Measurements from ENCODE around the gene EIF2B2. TPM values are rescaled to one million over a fixed set of nuclear protein-coding genes. Genes with fewer than 3 reads are reported as not detected.

EIF2B2 gene
- total RNA-seq, 2 donors from 2014 or later, result 27.4 to 44.3 TPM

DNA sequence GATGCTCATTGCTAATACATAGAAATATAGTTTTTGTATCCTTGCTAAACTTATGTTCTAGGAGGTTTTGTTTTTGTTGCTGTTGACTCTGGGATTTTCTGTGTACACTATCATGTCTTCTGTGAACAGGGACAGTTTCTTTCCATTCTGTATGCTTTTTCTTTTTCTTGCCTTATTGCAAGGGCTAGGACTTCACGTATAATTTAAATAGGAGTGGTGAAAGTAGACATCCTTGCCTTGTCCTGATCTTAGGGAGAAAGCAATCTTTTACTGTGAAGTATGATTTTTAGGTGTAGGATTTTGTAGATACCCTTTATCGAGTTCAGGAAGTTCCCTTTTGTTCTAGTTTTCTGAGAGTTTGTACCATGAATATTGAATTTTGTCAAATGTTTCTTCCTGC, 1.5 kb upstream of the EIF2B2 start:
- Mint-ChIP-seq H3K4me3 (peak overlapping the region; percentile 13), H3K27ac (peak overlapping the region; percentile 99), H3K27me3 (no peaks in the 10 kb centered on the region), H3K36me3 (ENCODE audit: low read depth) (peaks cover 37% of the 10 kb centered on the region), H3K9me3 (no peaks in the 10 kb centered on the region), H3K4me1 (peaks cover 20% of the 10 kb centered on the region)
- no peak for ATAC-seq (replicated peaks)

DNA sequence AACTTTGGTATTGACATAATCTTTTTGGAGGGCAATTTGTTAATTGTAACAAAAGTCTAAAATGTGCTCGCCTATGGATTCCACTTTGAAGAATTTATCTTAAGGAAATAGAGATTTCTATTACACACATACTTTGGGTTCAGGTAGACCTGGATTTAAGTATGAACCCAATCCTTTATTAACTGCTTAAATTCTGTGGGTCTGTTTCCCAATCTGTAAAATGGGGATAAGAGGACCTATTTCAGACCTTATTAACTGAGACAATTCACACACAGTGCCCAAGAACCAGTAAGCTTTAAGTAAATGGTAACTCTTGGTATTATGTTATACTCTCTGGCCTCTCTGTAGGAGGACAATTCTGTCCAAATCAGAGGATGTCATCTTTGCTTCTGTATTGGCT, 822 bp upstream of the EIF2B2 start:
- Mint-ChIP-seq H3K27ac (peak overlapping the region; percentile 99), H3K4me3 (peak overlapping the region; percentile 96), H3K27me3 (no peaks in the 10 kb centered on the region), H3K4me1 (peaks cover 20% of the 10 kb centered on the region), H3K36me3 (ENCODE audit: low read depth) (peaks cover 43% of the 10 kb centered on the region), H3K9me3 (no peaks in the 10 kb centered on the region)
- ATAC-seq (replicated peaks), result no peak

DNA sequence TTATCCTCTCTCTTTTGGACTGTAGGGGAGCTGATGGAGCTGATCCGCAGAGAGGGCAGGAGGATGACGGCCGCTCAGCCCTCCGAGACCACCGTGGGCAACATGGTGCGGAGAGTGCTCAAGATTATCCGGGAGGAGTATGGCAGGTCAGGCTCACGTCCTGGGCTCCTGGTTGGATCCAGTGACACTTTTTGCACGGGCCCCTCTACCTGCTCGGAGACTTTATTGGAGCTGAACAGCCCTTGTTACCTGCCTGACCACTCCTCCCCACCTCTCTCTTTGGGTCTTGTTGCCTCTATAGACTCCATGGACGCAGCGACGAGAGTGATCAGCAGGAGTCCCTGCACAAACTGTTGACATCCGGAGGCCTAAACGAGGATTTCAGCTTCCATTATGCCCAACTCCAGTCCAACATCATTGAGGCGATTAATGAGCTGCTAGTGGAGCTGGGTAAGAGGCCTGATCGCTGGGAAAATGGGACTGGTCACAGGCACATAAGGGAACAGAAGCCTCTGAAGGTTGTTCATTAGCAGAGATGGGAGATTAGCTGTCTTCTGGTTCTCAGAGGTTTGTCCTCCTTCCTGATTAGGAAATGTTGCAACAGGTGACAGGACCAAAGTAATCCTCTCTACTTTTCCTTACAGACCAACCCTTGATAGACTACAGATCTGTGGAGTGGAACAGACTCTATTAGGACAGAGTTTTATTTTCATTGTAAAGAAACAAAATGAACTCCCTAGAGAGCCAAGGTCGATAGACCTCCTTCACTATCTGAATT, 718 bp downstream of the EIF2B2 start:
- ATAC-seq (replicated peaks), result no peak
- Mint-ChIP-seq H3K4me3 (peak overlapping the region; percentile 96), H3K27ac (peak overlapping the region; percentile 99), H3K4me1 (peaks cover 20% of the 10 kb centered on the region), H3K36me3 (ENCODE audit: low read depth) (peaks cover 59% of the 10 kb centered on the region), H3K27me3 (no peaks in the 10 kb centered on the region), H3K9me3 (no peaks in the 10 kb centered on the region)

DNA sequence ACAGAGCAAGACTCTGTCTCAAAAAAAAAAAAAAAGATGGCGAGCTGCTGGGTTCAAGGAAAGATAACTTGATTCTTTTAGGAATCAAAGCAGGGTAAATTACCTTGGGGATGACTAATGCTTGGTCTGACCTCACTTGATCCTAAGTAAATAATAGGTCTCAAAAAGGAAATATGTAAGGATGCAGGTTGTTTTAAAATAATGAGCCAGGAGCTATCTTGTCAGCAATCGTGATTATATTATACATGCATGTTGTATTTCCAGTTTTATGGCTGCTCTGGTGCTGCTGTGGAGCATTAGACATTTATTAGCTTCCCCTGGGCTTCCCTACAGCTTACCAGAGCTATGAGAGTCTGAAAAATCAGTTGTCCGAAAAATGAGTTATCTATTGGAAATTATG, 2.6 kb downstream of the EIF2B2 start:
- Mint-ChIP-seq H3K36me3 (ENCODE audit: low read depth) (peaks cover 78% of the 10 kb centered on the region), H3K27ac (peak overlapping the region; percentile 99), H3K4me1 (peaks cover 20% of the 10 kb centered on the region), H3K9me3 (no peaks in the 10 kb centered on the region), H3K27me3 (no peaks in the 10 kb centered on the region), H3K4me3 (no peak overlapping the region)
- ATAC-seq (replicated peaks), result no peak

DNA sequence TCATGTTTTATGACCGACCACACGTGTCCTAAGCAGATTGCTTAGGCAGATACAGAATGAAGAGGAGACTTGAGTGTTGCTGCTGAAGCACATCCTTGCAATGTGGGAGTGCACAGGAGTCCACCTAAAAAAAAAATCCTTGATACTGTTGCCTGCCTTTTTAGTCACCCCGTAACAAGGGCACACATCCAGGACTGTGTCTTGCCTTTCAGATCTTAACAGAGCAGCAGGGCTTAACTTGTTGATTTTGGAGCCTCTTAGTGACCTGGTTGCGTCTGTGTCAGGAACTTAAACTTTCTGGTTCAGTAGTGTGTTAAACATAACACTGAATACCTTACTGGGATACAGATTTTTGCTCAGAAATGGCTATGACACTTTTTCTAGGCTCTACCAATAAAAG, 6.5 kb downstream of the EIF2B2 start:
- Mint-ChIP-seq H3K4me3 (no peak overlapping the region), H3K27ac (peak overlapping the region; percentile 28), H3K36me3 (ENCODE audit: low read depth) (peaks cover 97% of the 10 kb centered on the region), H3K4me1 (peaks cover 24% of the 10 kb centered on the region), H3K27me3 (no peaks in the 10 kb centered on the region), H3K9me3 (no peaks in the 10 kb centered on the region)
- no peak for ATAC-seq (replicated peaks)

DNA sequence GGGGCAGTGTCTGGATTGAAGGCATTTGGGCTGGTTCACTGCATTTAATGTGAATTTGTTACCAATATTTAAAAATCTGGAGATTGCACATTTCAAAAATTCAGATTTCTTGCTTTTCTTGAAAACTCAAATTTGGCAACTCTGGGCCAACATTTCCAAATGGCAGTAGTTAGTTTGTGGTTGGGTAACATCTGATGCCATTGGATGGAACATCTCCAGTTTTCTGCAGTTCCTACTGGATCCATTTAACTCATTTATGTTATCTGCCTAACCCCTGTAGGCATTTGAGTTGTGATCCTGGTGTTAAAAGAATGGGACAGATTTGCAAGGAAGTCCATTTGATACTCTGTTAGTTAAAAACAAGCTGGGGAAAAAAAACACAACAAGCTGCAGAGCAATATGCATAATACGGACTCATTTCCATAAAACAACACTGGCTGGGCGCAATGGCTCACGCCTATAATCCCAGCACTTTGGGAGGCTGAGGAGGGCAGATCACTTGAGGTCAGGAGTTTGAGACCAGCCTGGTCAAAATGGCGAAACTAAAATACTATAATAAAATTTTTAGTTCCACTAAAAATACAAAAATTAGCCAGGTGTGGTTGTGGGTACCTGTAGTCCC, 7.9 kb downstream of the EIF2B2 start:
- peaks cover 94% of the 10 kb centered on the region for H3K36me3 Mint-ChIP-seq (ENCODE audit: low read depth)

DNA sequence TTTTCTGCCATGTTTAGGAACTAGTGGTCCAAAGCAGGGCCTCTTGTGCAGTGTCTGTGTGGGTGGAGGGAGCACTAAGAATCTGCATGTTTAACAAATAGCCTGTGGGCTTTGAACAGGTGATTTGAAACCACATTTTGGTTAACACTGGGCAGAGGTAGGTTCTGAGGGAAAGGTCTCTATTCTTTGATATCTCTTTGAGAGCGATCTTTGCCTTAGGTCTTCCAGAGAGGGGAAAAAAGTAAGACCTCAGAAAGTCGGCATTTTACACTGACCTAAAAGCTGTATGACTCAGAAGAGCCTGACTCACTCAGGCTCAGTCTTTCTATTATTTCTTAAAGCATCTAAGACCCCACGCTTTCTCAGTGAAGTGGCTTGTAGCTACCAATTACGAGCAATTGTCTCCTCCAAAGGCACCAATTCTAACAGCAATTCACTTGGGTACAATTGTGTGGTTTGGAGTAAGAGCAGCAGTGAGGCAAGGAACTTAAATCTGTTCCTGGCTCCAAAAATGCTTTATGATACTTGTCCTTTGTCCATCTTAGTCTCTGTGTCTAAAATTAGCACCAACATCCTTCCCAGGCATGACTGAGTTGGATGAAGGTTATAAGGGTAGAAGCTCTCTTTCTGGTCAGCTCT, 8.8 kb downstream of the EIF2B2 start:
- Mint-ChIP-seq H3K27me3 (no peaks in the 10 kb centered on the region), H3K4me3 (peak overlapping the region; percentile 11), H3K9me3 (no peaks in the 10 kb centered on the region), H3K4me1 (peaks cover 14% of the 10 kb centered on the region), H3K36me3 (ENCODE audit: low read depth) (peaks cover 94% of the 10 kb centered on the region), H3K27ac (peak overlapping the region; percentile 20)
- ATAC-seq (replicated peaks), result peak; percentile 96

More for the DNA sequence above, 7.9 kb downstream of the EIF2B2 start:
- H3K27me3 Mint-ChIP-seq, result no peaks in the 10 kb centered on the region
- ATAC-seq (replicated peaks), result no peak
- H3K4me3 Mint-ChIP-seq, result no peak overlapping the region
- no peaks in the 10 kb centered on the region for H3K9me3 Mint-ChIP-seq
- peaks cover 14% of the 10 kb centered on the region for H3K4me1 Mint-ChIP-seq
- H3K27ac Mint-ChIP-seq, result peak overlapping the region; percentile 20

DNA sequence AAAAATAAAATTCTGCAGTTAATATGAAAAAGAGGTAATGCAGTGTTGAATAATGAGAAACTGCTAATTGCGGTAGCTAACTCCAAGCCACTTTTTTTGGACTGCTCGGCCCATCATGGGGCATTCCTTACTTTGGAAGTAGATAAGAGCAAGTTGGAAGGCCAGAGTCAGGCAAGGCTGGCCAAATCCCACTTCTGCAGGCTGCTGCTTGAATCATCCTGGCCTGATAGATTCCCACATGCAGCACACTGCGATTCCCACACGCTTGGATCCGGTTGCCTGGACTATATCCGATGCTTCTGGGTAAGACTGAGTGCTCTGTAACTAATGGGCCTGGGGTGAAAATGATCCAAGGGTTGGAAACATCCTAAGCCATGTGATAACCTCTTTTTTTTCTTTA, 10.6 kb downstream of the EIF2B2 start:
- ATAC-seq (replicated peaks), result no peak
- peaks cover 94% of the 10 kb centered on the region for H3K36me3 Mint-ChIP-seq (ENCODE audit: low read depth)
- no peak overlapping the region for H3K4me3 Mint-ChIP-seq
- H3K9me3 Mint-ChIP-seq, result no peaks in the 10 kb centered on the region
- no peaks in the 10 kb centered on the region for H3K27me3 Mint-ChIP-seq
- peaks cover 14% of the 10 kb centered on the region for H3K4me1 Mint-ChIP-seq
- no peak overlapping the region for H3K27ac Mint-ChIP-seq

DNA sequence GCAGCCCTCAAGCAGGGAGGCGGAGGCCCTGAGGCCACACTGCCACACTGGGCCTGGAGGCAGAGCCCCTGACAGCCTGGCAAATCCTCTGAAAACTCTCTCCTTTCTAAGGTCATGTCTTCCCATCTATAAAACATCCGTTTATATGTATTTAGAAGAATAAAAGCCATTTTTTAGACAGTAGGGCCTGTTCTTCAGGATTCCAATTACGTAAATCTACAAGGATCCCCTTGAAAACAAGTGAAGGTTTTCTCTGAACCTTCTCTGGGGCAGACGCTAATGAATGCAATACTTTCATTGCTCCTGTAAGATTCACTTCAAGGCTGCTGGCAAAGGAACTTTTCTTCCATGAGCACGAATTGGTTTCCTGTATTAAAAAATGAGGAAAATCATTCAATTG, 12.8 kb downstream of the EIF2B2 start:
- Mint-ChIP-seq H3K27ac (no peak overlapping the region), H3K9me3 (no peaks in the 10 kb centered on the region), H3K27me3 (no peaks in the 10 kb centered on the region), H3K4me1 (peaks cover 14% of the 10 kb centered on the region), H3K4me3 (no peak overlapping the region), H3K36me3 (ENCODE audit: low read depth) (peaks cover 94% of the 10 kb centered on the region)
- ATAC-seq (replicated peaks), result no peak

DNA sequence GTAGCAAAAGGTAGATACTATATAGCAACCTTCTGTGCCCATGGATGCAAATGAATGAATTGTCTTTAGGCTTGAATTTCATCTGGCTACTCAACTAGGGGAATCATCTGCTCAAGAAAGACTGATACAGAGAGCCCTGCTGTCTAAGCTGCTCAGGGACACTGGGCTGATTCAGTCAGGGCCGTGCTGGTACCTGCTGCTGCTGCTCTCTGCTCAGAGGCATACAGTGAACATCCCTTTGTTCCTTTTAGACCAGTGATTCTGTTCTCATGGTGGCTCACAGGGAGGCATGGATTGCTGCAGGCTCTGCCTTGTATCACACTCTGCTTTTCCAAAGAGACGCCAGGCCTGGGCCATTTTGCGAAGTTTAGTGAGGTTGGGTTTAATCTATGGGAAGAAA, 14.1 kb downstream of the EIF2B2 start:
- H3K4me1 Mint-ChIP-seq, result peaks cover 7% of the 10 kb centered on the region
- H3K4me3 Mint-ChIP-seq, result no peak overlapping the region
- ATAC-seq (replicated peaks), result no peak
- peaks cover 96% of the 10 kb centered on the region for H3K36me3 Mint-ChIP-seq (ENCODE audit: low read depth)
- H3K27ac Mint-ChIP-seq, result no peak overlapping the region
- no peaks in the 10 kb centered on the region for H3K9me3 Mint-ChIP-seq
- H3K27me3 Mint-ChIP-seq, result no peaks in the 10 kb centered on the region

DNA sequence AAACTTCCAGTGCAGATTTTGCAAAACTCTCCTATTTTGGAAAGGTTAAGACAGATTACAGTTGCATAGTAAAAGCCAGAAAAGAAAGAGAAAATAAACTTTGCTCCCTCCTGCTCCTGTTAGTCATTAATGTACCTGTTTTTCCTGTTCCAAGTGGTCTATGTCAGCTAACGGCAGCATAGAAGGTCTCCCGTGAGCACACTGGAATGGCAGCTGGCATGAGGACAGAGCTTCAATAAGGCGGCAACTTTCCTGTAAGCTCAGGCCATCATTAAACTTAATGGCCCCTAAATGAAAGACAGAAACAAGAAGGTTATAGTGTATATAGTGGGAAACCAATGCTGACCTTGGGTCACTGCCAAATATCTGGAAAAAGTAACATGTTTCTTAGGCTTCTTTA, 16.0 kb downstream of the EIF2B2 start:
- Mint-ChIP-seq H3K27me3 (no peaks in the 10 kb centered on the region), H3K36me3 (ENCODE audit: low read depth) (peaks cover 93% of the 10 kb centered on the region), H3K4me1 (no peaks in the 10 kb centered on the region), H3K9me3 (no peaks in the 10 kb centered on the region), H3K27ac (no peak overlapping the region), H3K4me3 (no peak overlapping the region)
- ATAC-seq (replicated peaks), result no peak

DNA sequence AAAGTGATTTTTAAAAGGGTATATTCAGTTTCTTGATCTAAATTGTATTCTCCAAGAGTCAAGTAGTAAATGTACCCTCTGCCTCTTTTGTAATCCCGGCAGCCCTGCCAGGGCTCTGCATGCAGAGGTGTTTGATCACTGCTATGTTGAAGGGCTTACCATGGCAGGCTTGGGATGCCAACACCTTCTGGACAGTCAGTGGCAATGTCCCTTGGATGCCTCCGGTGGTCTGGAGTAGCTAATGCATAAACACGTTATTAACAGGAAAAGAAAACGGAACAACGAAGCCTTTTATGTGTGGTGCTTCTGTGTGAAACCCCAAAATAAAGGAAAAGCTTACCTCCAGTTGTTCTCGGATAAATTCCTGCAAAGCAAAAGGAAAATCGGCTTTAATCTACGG, 19.9 kb downstream of the EIF2B2 start:
- H3K4me3 Mint-ChIP-seq, result no peak overlapping the region
- H3K27me3 Mint-ChIP-seq, result no peaks in the 10 kb centered on the region
- no peaks in the 10 kb centered on the region for H3K9me3 Mint-ChIP-seq
- no peak for ATAC-seq (replicated peaks)
- H3K4me1 Mint-ChIP-seq, result no peaks in the 10 kb centered on the region
- no peak overlapping the region for H3K27ac Mint-ChIP-seq
- H3K36me3 Mint-ChIP-seq (ENCODE audit: low read depth), result peaks cover 59% of the 10 kb centered on the region

DNA sequence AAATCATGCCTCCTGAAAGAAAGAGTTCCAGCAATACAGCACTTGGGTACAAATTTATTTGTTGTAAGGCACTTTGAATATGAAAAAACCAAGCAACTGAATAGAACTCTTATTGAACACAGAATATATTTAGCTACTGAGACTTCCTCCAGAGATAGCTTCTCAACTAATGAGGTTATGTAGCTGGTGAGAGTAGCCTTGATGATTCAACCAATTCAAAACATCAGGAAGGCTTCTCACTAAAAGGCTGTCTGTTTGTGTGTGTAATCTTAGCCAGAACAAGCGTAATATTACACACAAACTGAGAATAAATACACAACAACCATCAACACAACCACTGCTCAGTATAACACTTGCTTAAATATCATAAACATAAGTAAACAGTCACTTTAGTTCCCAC, 20.4 kb downstream of the EIF2B2 start:
- Mint-ChIP-seq H3K4me1 (no peaks in the 10 kb centered on the region), H3K36me3 (ENCODE audit: low read depth) (peaks cover 59% of the 10 kb centered on the region), H3K27me3 (no peaks in the 10 kb centered on the region), H3K27ac (no peak overlapping the region), H3K9me3 (no peaks in the 10 kb centered on the region), H3K4me3 (no peak overlapping the region)
- ATAC-seq (replicated peaks), result no peak

DNA sequence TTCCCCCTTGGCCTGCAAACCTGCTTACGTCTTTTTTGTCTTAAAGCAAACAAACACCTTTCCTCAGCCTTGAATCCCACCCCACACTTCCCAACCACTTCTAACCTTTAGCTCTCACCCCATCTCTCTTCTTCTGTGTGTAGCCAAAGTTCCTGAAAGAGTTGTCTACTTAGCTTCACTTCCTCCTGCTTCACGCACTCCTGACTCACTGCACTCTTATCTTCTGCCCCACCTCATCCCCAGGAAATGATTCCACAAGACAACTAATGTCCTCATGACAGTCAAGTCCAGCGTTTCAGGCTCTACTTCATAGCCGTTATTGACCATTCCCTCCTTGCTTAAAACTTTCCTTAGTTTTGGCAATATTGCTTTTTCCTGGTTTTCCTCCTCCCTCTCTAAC, 22.4 kb downstream of the EIF2B2 start:
- H3K9me3 Mint-ChIP-seq, result no peaks in the 10 kb centered on the region
- no peak for ATAC-seq (replicated peaks)
- H3K27ac Mint-ChIP-seq, result no peak overlapping the region
- no peaks in the 10 kb centered on the region for H3K27me3 Mint-ChIP-seq
- H3K4me3 Mint-ChIP-seq, result no peak overlapping the region
- H3K36me3 Mint-ChIP-seq (ENCODE audit: low read depth), result peaks cover 59% of the 10 kb centered on the region
- no peaks in the 10 kb centered on the region for H3K4me1 Mint-ChIP-seq

DNA sequence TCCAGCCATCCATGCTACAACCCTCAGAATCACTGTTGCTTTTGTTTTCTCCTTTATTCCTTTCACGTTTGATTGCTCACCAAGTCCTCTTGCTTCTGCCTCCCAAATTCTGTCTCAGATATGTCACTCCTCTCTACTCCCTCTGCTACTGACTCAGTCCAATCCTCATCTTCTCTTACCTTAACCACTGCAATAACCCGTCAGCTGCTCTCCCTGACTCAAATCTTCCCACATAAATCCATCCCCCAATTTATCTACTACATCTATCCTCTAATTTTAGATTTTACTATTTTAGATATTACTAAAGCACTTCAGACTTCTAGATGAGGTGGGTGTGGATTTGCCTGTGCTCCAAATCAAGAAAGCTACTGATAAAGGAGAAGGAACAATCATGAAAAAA, 23.2 kb downstream of the EIF2B2 start:
- Mint-ChIP-seq H3K27me3 (no peaks in the 10 kb centered on the region), H3K9me3 (no peaks in the 10 kb centered on the region), H3K36me3 (ENCODE audit: low read depth) (peaks cover 61% of the 10 kb centered on the region), H3K4me1 (no peaks in the 10 kb centered on the region), H3K27ac (no peak overlapping the region), H3K4me3 (no peak overlapping the region)
- ATAC-seq (replicated peaks), result no peak
